PC-9 (cell line): ENCODE measurements around the gene PRLHR.

Source experiments
- CTCF ChIP-seq: fragments of 200-600 bp; sonication (generic); conservative IDR thresholded peaks from 2 replicates; pipeline ENCODE4 v1.6.1; 2017; ENCODE audit warnings: mixed run types, antibody characterized with exemption, mild to moderate bottlenecking, moderate library complexity
- EZH2 ChIP-seq: fragments of 200-600 bp; sonication (generic); IDR thresholded peaks from 2 replicates; pipeline ENCODE4 v1.8.0; 2017; ENCODE audit warnings: antibody characterized with exemption, low read depth

GRCh38 chr10:118545381-118545780 is 50.1 kb downstream of the PRLHR start:
- TF ChIP-seq CTCF (no peak), EZH2 (no peak)
